GM12873 (cell line): ENCODE data around the gene NLRP1.

Experiments used
- TF ChIP-seq, protein P1 (sequence below): IDR thresholded peaks from 2 replicates; pipeline ENCODE4 v1.5.1; 2012; ENCODE audit warnings: low read depth, mild to moderate bottlenecking, moderate library complexity, low read length, control low read depth; ENCODE audit not compliant: insufficient read depth; ENCODE audit errors: missing control alignments

NLRP1 gene

DNA sequence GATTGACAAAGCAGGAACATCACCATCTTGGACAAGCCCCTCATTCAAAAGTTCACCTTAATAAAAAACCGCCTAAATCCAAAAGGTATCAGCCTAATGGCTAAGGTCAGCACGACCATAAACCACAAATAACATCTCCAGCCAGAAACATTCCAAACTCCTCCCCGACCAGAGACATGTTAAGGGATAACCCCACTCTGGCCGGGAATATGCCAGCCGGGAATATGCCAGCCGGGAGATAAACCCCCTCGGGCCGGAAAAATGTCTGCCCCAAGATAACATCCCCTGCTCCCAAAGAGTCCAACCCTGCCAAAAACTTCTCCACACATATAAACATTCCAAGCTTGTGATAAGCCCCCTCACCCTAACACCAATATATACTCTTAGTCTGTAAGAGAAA is 116.9 kb downstream of the NLRP1 start:
- TF ChIP-seq, protein P1, sequence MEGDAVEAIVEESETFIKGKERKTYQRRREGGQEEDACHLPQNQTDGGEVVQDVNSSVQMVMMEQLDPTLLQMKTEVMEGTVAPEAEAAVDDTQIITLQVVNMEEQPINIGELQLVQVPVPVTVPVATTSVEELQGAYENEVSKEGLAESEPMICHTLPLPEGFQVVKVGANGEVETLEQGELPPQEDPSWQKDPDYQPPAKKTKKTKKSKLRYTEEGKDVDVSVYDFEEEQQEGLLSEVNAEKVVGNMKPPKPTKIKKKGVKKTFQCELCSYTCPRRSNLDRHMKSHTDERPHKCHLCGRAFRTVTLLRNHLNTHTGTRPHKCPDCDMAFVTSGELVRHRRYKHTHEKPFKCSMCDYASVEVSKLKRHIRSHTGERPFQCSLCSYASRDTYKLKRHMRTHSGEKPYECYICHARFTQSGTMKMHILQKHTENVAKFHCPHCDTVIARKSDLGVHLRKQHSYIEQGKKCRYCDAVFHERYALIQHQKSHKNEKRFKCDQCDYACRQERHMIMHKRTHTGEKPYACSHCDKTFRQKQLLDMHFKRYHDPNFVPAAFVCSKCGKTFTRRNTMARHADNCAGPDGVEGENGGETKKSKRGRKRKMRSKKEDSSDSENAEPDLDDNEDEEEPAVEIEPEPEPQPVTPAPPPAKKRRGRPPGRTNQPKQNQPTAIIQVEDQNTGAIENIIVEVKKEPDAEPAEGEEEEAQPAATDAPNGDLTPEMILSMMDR = no peak

DNA sequence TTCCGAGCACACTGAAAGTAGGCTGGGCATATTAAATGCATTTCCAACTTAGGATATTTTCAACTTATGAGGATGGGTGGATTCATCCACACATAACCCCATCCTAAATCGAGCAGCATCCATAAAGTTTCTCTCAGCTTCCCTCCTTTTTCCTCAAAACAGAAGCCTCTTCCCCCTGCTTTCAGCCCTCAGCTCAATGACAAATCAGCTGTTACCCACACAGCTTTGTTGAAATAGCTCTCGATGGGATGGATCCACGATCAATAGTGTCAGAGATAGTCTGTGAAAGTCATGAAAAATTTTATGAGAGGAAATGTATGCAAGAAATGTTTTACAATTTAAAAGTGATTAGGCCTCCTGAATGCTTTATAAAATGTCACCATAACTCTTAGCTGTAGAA is 118.0 kb downstream of the NLRP1 start:
- TF ChIP-seq, protein P1 = no peak

DNA sequence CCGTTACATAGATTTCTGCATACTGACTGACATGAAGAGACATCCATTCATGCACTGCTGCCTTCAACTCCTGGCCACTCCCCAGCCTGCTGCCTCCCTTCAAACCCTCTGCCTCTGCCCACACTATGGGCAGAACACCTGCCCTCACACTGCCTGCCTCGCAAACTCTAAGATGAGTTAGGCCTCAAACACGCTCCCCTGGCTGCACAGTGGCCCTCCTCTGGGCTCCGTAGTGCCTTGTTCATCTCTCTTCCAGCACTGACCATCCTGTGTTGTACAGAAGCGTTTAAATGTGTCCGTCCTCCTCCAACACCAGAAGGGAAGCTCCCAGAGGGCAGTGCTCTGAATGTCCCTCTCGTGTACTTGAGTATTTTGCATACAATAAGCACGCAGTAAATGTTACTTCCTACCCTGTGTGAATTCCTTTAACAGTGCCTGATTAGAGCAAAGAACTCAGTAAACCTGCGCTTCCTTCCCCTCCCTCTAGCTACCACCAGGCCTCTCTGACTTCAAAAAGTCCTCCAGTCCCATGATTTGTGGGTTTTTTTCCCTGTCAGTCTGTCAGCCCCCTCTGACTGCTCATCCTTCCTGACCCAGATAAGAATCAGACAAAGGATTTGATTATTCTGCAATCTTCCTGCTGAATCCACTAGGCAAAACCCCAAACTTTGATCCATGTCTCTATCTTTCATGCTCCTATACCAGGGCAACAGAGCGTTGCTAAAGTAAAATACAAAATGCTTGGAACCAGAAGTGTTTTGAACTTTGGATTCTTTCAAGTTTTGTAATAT is 119.4 kb downstream of the NLRP1 start:
- TF ChIP-seq, protein P1 = no peak
